WTC11 (cell line): Measurements from ENCODE around the gene PPP1R27. TPM values are rescaled to one million over a fixed set of nuclear protein-coding genes. Genes with fewer than 3 reads are reported as not detected.

Source experiments
- ATAC-seq: fragments of 200-7000 bp; cut with Tn5 transposase; 2 replicates; pipeline ENCODE4 v1.10.0; 2021; ENCODE audit warnings: mild to moderate bottlenecking, moderate library complexity
- CTCF ChIA-PET: fragments of 300-600 bp; sonication (Branson Sonifier 250); formaldehyde crosslinking; loops from one replicate; lab custom pipeline; 2021; ENCODE audit warnings: antibody characterized with exemption; lab: Charles Lee
- POLR2A ChIA-PET: fragments of 350-600 bp; sonication (Branson Sonifier 250); formaldehyde crosslinking; loops from one replicate; lab custom pipeline; 2021; ENCODE audit warnings: antibody characterized with exemption; lab: Charles Lee
- DNase-seq: peaks from one replicate; pipeline ENCODE4 v3.0.0; 2021; ENCODE audit warnings: low spot score
- H3K27ac Mint-ChIP-seq: 2 replicates; pipeline ENCODE4 v1.8.0; 2021; ENCODE audit warnings: mixed read lengths
- H3K27me3 Mint-ChIP-seq: 2 replicates; pipeline ENCODE4 v1.8.0; 2021; ENCODE audit warnings: low read depth, mild to moderate bottlenecking, moderate library complexity, mixed read lengths
- H3K36me3 Mint-ChIP-seq: 2 replicates; pipeline ENCODE4 v1.8.0; 2021; ENCODE audit warnings: mixed read lengths
- H3K4me1 Mint-ChIP-seq: 2 replicates; pipeline ENCODE4 v1.8.0; 2022; ENCODE audit warnings: mixed read lengths
- H3K4me3 Mint-ChIP-seq: 2 replicates; pipeline ENCODE4 v1.8.0; 2021; ENCODE audit warnings: mild to moderate bottlenecking, moderate library complexity, mixed read lengths
- H3K9me3 Mint-ChIP-seq: 2 replicates; pipeline ENCODE4 v1.8.0; 2021; ENCODE audit warnings: mixed read lengths
- HMGA2 ChIP-seq: fragments of 250-450 bp; sonication (Bioruptor Pico); IDR thresholded peaks from 2 replicates; pipeline ENCODE4 v1.4.0; 2021; ENCODE audit warnings: mild to moderate bottlenecking, moderate library complexity
- MXD4 ChIP-seq: fragments of 250-450 bp; sonication (Bioruptor Pico); IDR thresholded peaks from 2 replicates; pipeline ENCODE4 v1.8.0; 2021; ENCODE audit warnings: mild to moderate bottlenecking, moderate library complexity, borderline replicate concordance
- MYBL2 ChIP-seq: sonication (generic); formaldehyde crosslinking; IDR thresholded peaks from 2 replicates; pipeline ENCODE4 v1.8.1; 2023; ENCODE audit warnings: mild to moderate bottlenecking, moderate library complexity, missing genetic modification reagents
- NFE2L1 ChIP-seq: sonication (generic); formaldehyde crosslinking; IDR thresholded peaks from 2 replicates; pipeline ENCODE4 v1.8.1; 2023; ENCODE audit warnings: missing genetic modification reagents
- NFYB ChIP-seq: sonication (generic); formaldehyde crosslinking; conservative IDR thresholded peaks from 2 replicates; pipeline ENCODE4 v1.8.0; 2022; ENCODE audit warnings: low read depth, missing genetic modification reagents
- NR1H2 ChIP-seq: sonication (generic); formaldehyde crosslinking; IDR thresholded peaks from 2 replicates; pipeline ENCODE4 v1.9.0; 2021; ENCODE audit warnings: mild to moderate bottlenecking, moderate library complexity, missing genetic modification reagents
- NR2C2 ChIP-seq: sonication (generic); formaldehyde crosslinking; IDR thresholded peaks from 2 replicates; pipeline ENCODE4 v1.8.0; 2022; ENCODE audit warnings: mild to moderate bottlenecking, missing genetic modification reagents
- SMAD4 ChIP-seq: sonication (generic); formaldehyde crosslinking; IDR thresholded peaks from 2 replicates; pipeline ENCODE4 v1.8.0; 2022; ENCODE audit warnings: mild to moderate bottlenecking, missing genetic modification reagents
- TCF7 ChIP-seq: sonication (generic); formaldehyde crosslinking; IDR thresholded peaks from 2 replicates; pipeline ENCODE4 v1.8.0; 2022; ENCODE audit warnings: mild to moderate bottlenecking, low read depth, missing genetic modification reagents, moderate library complexity
- TEAD1 ChIP-seq: sonication (generic); formaldehyde crosslinking; IDR thresholded peaks from 2 replicates; pipeline ENCODE4 v1.8.0; 2022; ENCODE audit warnings: mild to moderate bottlenecking, missing genetic modification reagents
- ZBTB21 ChIP-seq: sonication (generic); formaldehyde crosslinking; IDR thresholded peaks from 2 replicates; pipeline ENCODE4 v1.8.1; 2023; ENCODE audit warnings: mild to moderate bottlenecking, missing genetic modification reagents, borderline replicate concordance
- ZNF219 ChIP-seq: sonication (generic); formaldehyde crosslinking; IDR thresholded peaks from 2 replicates; pipeline ENCODE4 v1.8.0; 2023; ENCODE audit warnings: missing genetic modification reagents, mild to moderate bottlenecking, borderline replicate concordance
- ZNF423 ChIP-seq: fragments of 250-450 bp; sonication (Bioruptor Pico); IDR thresholded peaks from 2 replicates; pipeline ENCODE4 v2.1.2; 2022; ENCODE audit warnings: mild to moderate bottlenecking, moderate library complexity
- total RNA-seq: library from RNA; stranded (reverse); gene quantifications from 3 replicates; pipeline ENCODE4 v1.2.3, GENCODE V29; 2021
- TF ChIP-seq, protein P1 (sequence below): fragments of 250-450 bp; sonication (Bioruptor Pico); IDR thresholded peaks from 2 replicates; pipeline ENCODE4 v1.9.0; 2021; ENCODE audit warnings: mild to moderate bottlenecking
- TF ChIP-seq, protein P2 (sequence below): sonication (generic); formaldehyde crosslinking; conservative IDR thresholded peaks from 2 replicates; pipeline ENCODE4 v1.8.1; 2022; ENCODE audit warnings: mild to moderate bottlenecking, missing genetic modification reagents
- TF ChIP-seq, protein P3 (sequence below): sonication (generic); formaldehyde crosslinking; IDR thresholded peaks from 2 replicates; pipeline ENCODE4 v1.8.0; 2023; ENCODE audit warnings: mild to moderate bottlenecking, missing genetic modification reagents
- TF ChIP-seq, protein P4 (sequence below): sonication (generic); formaldehyde crosslinking; IDR thresholded peaks from 2 replicates; pipeline ENCODE4 v1.8.0; 2022; ENCODE audit warnings: missing genetic modification reagents
- TF ChIP-seq, protein P5 (sequence below): sonication (generic); formaldehyde crosslinking; IDR thresholded peaks from 2 replicates; pipeline ENCODE4 v1.8.1; 2022; ENCODE audit warnings: mild to moderate bottlenecking, missing genetic modification reagents, moderate library complexity, borderline replicate concordance

PPP1R27 gene
- total RNA-seq, 1 experiment from 2014 or later: not detected

DNA sequence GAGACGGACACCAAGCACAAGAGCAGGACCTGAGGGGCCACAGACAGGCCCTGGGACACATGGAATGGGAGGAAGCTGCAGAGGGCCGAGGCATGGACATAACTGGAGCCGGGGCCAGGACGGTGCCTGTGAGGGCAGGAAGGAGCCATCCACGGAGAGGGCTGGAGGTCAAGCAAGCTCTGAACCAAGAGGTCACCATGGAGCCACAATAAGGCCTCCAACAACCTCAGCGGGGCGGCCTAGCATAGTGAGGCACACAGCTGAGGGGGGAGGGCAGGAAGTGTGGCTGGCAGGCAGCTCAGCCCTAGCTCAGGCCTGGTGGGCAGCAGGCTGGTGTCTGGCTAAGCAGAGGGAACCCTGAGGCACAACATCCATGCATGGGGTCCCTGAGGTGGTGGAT is 6.2 kb downstream of the PPP1R27 start (continued):
- TF ChIP-seq NR2C2 (CRISPR knock-in tag): no peak
- TF ChIP-seq SMAD4 (CRISPR knock-in tag): no peak
- no peak for TF ChIP-seq NFE2L1 (CRISPR knock-in tag)
- TF ChIP-seq, protein P1, sequence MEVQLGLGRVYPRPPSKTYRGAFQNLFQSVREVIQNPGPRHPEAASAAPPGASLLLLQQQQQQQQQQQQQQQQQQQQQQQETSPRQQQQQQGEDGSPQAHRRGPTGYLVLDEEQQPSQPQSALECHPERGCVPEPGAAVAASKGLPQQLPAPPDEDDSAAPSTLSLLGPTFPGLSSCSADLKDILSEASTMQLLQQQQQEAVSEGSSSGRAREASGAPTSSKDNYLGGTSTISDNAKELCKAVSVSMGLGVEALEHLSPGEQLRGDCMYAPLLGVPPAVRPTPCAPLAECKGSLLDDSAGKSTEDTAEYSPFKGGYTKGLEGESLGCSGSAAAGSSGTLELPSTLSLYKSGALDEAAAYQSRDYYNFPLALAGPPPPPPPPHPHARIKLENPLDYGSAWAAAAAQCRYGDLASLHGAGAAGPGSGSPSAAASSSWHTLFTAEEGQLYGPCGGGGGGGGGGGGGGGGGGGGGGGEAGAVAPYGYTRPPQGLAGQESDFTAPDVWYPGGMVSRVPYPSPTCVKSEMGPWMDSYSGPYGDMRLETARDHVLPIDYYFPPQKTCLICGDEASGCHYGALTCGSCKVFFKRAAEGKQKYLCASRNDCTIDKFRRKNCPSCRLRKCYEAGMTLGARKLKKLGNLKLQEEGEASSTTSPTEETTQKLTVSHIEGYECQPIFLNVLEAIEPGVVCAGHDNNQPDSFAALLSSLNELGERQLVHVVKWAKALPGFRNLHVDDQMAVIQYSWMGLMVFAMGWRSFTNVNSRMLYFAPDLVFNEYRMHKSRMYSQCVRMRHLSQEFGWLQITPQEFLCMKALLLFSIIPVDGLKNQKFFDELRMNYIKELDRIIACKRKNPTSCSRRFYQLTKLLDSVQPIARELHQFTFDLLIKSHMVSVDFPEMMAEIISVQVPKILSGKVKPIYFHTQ (CRISPR knock-in tag): no peak
- TF ChIP-seq ZNF423 (CRISPR knock-in tag): no peak
- TF ChIP-seq, protein P2, sequence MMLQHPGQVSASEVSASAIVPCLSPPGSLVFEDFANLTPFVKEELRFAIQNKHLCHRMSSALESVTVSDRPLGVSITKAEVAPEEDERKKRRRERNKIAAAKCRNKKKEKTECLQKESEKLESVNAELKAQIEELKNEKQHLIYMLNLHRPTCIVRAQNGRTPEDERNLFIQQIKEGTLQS (CRISPR knock-in tag): no peak
- TF ChIP-seq HMGA2 (CRISPR knock-in tag): no peak
- no peak for TF ChIP-seq ZBTB21 (CRISPR knock-in tag)

DNA sequence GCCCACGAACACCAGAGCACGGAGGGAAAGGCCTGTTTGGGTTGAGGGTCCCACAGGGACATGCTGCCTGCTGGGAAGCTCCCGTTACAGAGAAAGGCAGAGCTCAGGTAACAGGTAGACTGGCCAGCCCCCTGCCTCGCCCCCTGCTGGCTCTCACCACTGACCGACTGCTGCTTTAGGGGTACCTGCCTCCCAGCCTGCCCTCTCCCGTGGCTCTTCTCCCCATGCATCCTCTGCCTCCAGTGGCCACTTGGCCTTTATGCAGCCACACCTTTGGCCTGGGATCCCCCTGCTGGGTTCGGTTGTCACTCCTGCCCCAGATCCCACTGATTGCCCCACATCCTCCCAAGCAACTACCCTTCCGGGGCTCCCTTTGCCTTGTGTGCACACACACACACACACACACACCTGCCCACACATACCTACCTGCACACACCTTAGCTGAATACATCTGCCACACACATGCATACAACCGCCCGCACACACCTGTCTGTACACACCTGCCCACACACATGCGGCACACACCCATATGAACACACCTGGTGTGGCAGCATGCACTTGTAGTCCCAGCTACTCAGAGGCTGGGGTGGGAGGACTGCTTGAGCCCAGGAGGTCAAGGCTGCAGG is 8.9 kb downstream of the PPP1R27 start:
- CTCF ChIA-PET: interaction anchor here (0.6 to 2.2 kb wide), 14 partner anchors 10 to 212 kb away, joined by 3 to 7 read pairs (median 3); partner anchors contain the start of genes CENPX, DCXR and NOTUM
- Mint-ChIP-seq H3K27me3 (no peaks in the 10 kb centered on the region), H3K36me3 (no peaks in the 10 kb centered on the region)

DNA sequence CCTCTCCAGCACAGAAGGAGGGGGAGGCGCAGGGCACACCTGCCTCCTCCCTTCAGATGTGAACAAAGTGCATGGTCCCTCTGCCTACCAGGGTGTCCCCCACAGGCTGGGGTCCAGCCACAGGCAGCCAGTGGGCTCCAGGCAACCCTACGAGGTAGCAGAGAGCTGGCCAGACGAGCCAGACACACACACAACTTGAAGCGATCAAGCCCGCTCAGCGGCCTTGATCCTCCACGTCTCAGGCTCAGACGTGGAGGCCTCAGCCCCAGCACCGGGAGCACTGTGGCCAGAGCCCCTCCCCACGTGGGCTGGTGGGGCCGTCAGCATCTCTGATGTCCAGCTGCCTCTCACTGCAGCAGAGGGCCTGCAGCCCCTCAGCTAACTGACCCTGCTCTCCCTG is 10.3 kb downstream of the PPP1R27 start:
- ChIA-PET POLR2A (no interaction called here), CTCF (interaction anchor here (1.1 to 2.2 kb wide), 6 partner anchors 9 to 213 kb away, joined by 3 to 7 read pairs (median 4); partner anchors contain the start of gene DCXR)
- no peaks in the 10 kb centered on the region for H3K9me3 Mint-ChIP-seq
- no peak overlapping the region for H3K4me3 Mint-ChIP-seq
- DNase-seq: no peak
- H3K36me3 Mint-ChIP-seq: no peaks in the 10 kb centered on the region
- H3K4me1 Mint-ChIP-seq: peaks cover 9% of the 10 kb centered on the region
- no peaks in the 10 kb centered on the region for H3K27me3 Mint-ChIP-seq
- no peak for ATAC-seq
- no peak overlapping the region for H3K27ac Mint-ChIP-seq
- TF ChIP-seq TEAD1 (no peak), MYBL2 (CRISPR knock-in tag) (no peak), NFYB (no peak), ZNF423 (CRISPR knock-in tag) (no peak), MXD4 (CRISPR knock-in tag) (no peak), ZNF219 (CRISPR knock-in tag) (no peak), NR1H2 (CRISPR knock-in tag) (no peak), TCF7 (no peak)
- TF ChIP-seq, protein P3, sequence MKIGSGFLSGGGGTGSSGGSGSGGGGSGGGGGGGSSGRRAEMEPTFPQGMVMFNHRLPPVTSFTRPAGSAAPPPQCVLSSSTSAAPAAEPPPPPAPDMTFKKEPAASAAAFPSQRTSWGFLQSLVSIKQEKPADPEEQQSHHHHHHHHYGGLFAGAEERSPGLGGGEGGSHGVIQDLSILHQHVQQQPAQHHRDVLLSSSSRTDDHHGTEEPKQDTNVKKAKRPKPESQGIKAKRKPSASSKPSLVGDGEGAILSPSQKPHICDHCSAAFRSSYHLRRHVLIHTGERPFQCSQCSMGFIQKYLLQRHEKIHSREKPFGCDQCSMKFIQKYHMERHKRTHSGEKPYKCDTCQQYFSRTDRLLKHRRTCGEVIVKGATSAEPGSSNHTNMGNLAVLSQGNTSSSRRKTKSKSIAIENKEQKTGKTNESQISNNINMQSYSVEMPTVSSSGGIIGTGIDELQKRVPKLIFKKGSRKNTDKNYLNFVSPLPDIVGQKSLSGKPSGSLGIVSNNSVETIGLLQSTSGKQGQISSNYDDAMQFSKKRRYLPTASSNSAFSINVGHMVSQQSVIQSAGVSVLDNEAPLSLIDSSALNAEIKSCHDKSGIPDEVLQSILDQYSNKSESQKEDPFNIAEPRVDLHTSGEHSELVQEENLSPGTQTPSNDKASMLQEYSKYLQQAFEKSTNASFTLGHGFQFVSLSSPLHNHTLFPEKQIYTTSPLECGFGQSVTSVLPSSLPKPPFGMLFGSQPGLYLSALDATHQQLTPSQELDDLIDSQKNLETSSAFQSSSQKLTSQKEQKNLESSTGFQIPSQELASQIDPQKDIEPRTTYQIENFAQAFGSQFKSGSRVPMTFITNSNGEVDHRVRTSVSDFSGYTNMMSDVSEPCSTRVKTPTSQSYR: no peak
- TF ChIP-seq, protein P4, sequence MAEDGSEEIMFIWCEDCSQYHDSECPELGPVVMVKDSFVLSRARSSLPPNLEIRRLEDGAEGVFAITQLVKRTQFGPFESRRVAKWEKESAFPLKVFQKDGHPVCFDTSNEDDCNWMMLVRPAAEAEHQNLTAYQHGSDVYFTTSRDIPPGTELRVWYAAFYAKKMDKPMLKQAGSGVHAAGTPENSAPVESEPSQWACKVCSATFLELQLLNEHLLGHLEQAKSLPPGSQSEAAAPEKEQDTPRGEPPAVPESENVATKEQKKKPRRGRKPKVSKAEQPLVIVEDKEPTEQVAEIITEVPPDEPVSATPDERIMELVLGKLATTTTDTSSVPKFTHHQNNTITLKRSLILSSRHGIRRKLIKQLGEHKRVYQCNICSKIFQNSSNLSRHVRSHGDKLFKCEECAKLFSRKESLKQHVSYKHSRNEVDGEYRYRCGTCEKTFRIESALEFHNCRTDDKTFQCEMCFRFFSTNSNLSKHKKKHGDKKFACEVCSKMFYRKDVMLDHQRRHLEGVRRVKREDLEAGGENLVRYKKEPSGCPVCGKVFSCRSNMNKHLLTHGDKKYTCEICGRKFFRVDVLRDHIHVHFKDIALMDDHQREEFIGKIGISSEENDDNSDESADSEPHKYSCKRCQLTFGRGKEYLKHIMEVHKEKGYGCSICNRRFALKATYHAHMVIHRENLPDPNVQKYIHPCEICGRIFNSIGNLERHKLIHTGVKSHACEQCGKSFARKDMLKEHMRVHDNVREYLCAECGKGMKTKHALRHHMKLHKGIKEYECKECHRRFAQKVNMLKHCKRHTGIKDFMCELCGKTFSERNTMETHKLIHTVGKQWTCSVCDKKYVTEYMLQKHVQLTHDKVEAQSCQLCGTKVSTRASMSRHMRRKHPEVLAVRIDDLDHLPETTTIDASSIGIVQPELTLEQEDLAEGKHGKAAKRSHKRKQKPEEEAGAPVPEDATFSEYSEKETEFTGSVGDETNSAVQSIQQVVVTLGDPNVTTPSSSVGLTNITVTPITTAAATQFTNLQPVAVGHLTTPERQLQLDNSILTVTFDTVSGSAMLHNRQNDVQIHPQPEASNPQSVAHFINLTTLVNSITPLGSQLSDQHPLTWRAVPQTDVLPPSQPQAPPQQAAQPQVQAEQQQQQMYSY (CRISPR knock-in tag): no peak

More for the DNA sequence above, 8.9 kb downstream of the PPP1R27 start:
- DNase-seq: peak; percentile 45
- peak overlapping the region; percentile 71 for H3K27ac Mint-ChIP-seq
- H3K4me3 Mint-ChIP-seq: no peak overlapping the region
- POLR2A ChIA-PET: interaction anchor here (1.1 kb wide), 1 partner anchor 15 kb away, joined by 3 read pairs; no protein-coding TSS in a partner anchor
- H3K9me3 Mint-ChIP-seq: no peaks in the 10 kb centered on the region
- TF ChIP-seq, protein P5, sequence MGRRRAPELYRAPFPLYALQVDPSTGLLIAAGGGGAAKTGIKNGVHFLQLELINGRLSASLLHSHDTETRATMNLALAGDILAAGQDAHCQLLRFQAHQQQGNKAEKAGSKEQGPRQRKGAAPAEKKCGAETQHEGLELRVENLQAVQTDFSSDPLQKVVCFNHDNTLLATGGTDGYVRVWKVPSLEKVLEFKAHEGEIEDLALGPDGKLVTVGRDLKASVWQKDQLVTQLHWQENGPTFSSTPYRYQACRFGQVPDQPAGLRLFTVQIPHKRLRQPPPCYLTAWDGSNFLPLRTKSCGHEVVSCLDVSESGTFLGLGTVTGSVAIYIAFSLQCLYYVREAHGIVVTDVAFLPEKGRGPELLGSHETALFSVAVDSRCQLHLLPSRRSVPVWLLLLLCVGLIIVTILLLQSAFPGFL (CRISPR knock-in tag): no peak
- peak; percentile 86 for TF ChIP-seq ZNF423 (CRISPR knock-in tag)
- peaks cover 9% of the 10 kb centered on the region for H3K4me1 Mint-ChIP-seq
- peak; percentile 29; the same call in 1 of the 2 replicates for ATAC-seq
